Calu3 (cell line): ENCODE results near the gene FTO. TPM values are rescaled to one million over a fixed set of nuclear protein-coding genes. Genes with fewer than 3 reads are reported as not detected.

ENCODE experiments used
- BruUV-seq: library from RNA; stranded (reverse); fragments of 400-500 nt; replicated peaks from 2 replicates; lab custom pipeline; 2021; lab: Mats Ljungman, UMichigan
- CTCF ChIA-PET: fragments of 300-600 bp; sonication (Branson Sonifier 250); formaldehyde crosslinking; loops from one replicate; lab custom pipeline; 2022; ENCODE audit warnings: antibody characterized with exemption; lab: Charles Lee
- DNase-seq: peaks from one replicate; pipeline ENCODE4 v3.0.0; 2022
- H3K27ac Mint-ChIP-seq: one replicate; pipeline ENCODE4 v1.8.0; 2022; ENCODE audit warnings: mixed read lengths; ENCODE audit not compliant: unreplicated experiment
- H3K27me3 Mint-ChIP-seq: one replicate; pipeline ENCODE4 v1.8.0; 2022; ENCODE audit warnings: mixed read lengths; ENCODE audit not compliant: unreplicated experiment
- H3K36me3 Mint-ChIP-seq: one replicate; pipeline ENCODE4 v1.8.0; 2022; ENCODE audit warnings: mild to moderate bottlenecking, moderate library complexity, mixed read lengths; ENCODE audit not compliant: insufficient read depth, unreplicated experiment
- H3K4me1 Mint-ChIP-seq: one replicate; pipeline ENCODE4 v1.8.0; 2022; ENCODE audit warnings: mild to moderate bottlenecking, low read depth, mixed read lengths; ENCODE audit not compliant: unreplicated experiment
- H3K4me3 Mint-ChIP-seq: one replicate; pipeline ENCODE4 v1.8.0; 2022; ENCODE audit warnings: mild to moderate bottlenecking, low read depth, moderate library complexity, mixed read lengths; ENCODE audit not compliant: unreplicated experiment
- H3K9me3 Mint-ChIP-seq: one replicate; pipeline ENCODE4 v1.8.0; 2022; ENCODE audit warnings: low read depth, mixed read lengths; ENCODE audit not compliant: unreplicated experiment
- CTCF ChIP-seq: fragments of 200-600 bp; IDR thresholded peaks from one replicate; pipeline ENCODE4 v1.8.0; 2022; ENCODE audit warnings: antibody characterized with exemption; ENCODE audit not compliant: unreplicated experiment
- intact Hi-C: fragments of 100-400 bp; cut with micrococcal nuclease; formaldehyde crosslinking; loops from one replicate; pipeline ENCODE4 v1.10.0; 2022; ENCODE audit not compliant: unreplicated experiment
- total RNA-seq: library from RNA; stranded (reverse); gene quantifications from 2 replicates; pipeline ENCODE4 v1.2.3, GENCODE V29; 2022

FTO gene
- total RNA-seq, 1 experiment from 2014 or later, result 68.9 TPM

GRCh38 chr16:53686710-53687109 is 17.2 kb upstream of the FTO start:
- DNase-seq, result no peak
- Mint-ChIP-seq H3K27ac (no peak overlapping the region), H3K27me3 (no peaks in the 10 kb centered on the region), H3K36me3 (no peaks in the 10 kb centered on the region), H3K4me3 (no peak overlapping the region), H3K4me1 (no peaks in the 10 kb centered on the region), H3K9me3 (no peaks in the 10 kb centered on the region)
- BruUV-seq, result no TSS peak
- intact Hi-C loops, result no loop called here
- no peak for TF ChIP-seq CTCF
- CTCF ChIA-PET, result interaction anchor here (0.5 kb wide), 1 partner anchor 245 kb away, joined by 5 read pairs; no protein-coding TSS in a partner anchor

- peak overlapping the region; percentile 30 for H3K27ac Mint-ChIP-seq
- no TSS peak for BruUV-seq
- TF ChIP-seq CTCF, result no peak
- no peaks in the 10 kb centered on the region for H3K9me3 Mint-ChIP-seq
- H3K36me3 Mint-ChIP-seq, result no peaks in the 10 kb centered on the region
- no peaks in the 10 kb centered on the region for H3K4me1 Mint-ChIP-seq
- H3K4me3 Mint-ChIP-seq, result no peak overlapping the region
- H3K27me3 Mint-ChIP-seq, result no peaks in the 10 kb centered on the region
- intact Hi-C loops, result no loop called here
- CTCF ChIA-PET, result no interaction called here
- no peak for DNase-seq
Measured at GRCh38 chr16:53689636-53690035, 14.3 kb upstream of the FTO start.

GRCh38 chr16:53690771-53691170 is 13.2 kb upstream of the FTO start:
- no peak for TF ChIP-seq CTCF
- Mint-ChIP-seq H3K9me3 (no peaks in the 10 kb centered on the region), H3K36me3 (no peaks in the 10 kb centered on the region), H3K4me1 (no peaks in the 10 kb centered on the region), H3K27ac (no peak overlapping the region), H3K4me3 (no peak overlapping the region), H3K27me3 (no peaks in the 10 kb centered on the region)
- DNase-seq, result no peak
- intact Hi-C loops, result no loop called here
- BruUV-seq, result no TSS peak
- CTCF ChIA-PET, result interaction anchor here (1.2 kb wide), 1 partner anchor 83 kb away, joined by 5 read pairs; no protein-coding TSS in a partner anchor

- intact Hi-C loops, result no loop called here
- H3K27ac Mint-ChIP-seq, result no peak overlapping the region
- H3K36me3 Mint-ChIP-seq, result no peaks in the 10 kb centered on the region
- BruUV-seq, result no TSS peak
- no peaks in the 10 kb centered on the region for H3K9me3 Mint-ChIP-seq
- CTCF ChIA-PET, result interaction anchor here (0.6 to 1.2 kb wide), 2 partner anchors 82 to 188 kb away, joined by 3 to 5 read pairs; no protein-coding TSS in a partner anchor
- H3K4me1 Mint-ChIP-seq, result no peaks in the 10 kb centered on the region
- no peak for TF ChIP-seq CTCF
- no peaks in the 10 kb centered on the region for H3K27me3 Mint-ChIP-seq
- no peak overlapping the region for H3K4me3 Mint-ChIP-seq
- no peak for DNase-seq
Measured at GRCh38 chr16:53692146-53692545, 11.8 kb upstream of the FTO start.
